GM23338 (cell line): ENCODE results near the gene SND1. TPM values are rescaled to one million over a fixed set of nuclear protein-coding genes. Genes with fewer than 3 reads are reported as not detected.

Experiments used
- ATAC-seq: fragments of 200-7000 bp; cut with Tn5 transposase; 3 replicates; pipeline ENCODE4 v1.9.1; 2020
- DNase-seq: peaks from one replicate; pipeline ENCODE4 v3.0.0-alpha.2; 2015; ENCODE audit warnings: low spot score
- H2AFZ ChIP-seq: fragments of 200-600 bp; sonication (generic); 2 replicates; pipeline ENCODE4 v1.8.0; 2016; ENCODE audit warnings: antibody characterized with exemption, mild to moderate bottlenecking, moderate library complexity
- H3F3A ChIP-seq: fragments of 200-600 bp; sonication (generic); replicated peaks from 2 replicates; pipeline ENCODE4 v1.8.0; 2017; ENCODE audit warnings: antibody characterized with exemption, mixed run types, low read depth
- H3K27ac ChIP-seq: fragments of 200-600 bp; sonication (generic); 2 replicates; pipeline ENCODE4 v1.6.1; 2016; ENCODE audit warnings: low read depth
- H3K27me3 ChIP-seq: fragments of 200-600 bp; sonication (generic); 2 replicates; pipeline ENCODE4 v1.8.0; 2016; ENCODE audit warnings: mild to moderate bottlenecking, mixed run types, moderate library complexity; ENCODE audit not compliant: insufficient read depth
- H3K36me3 ChIP-seq: fragments of 200-600 bp; sonication (generic); 2 replicates; pipeline ENCODE4 v1.8.0; 2016; ENCODE audit warnings: mild to moderate bottlenecking; ENCODE audit not compliant: insufficient read depth
- H3K4me1 ChIP-seq: fragments of 200-600 bp; sonication (generic); 2 replicates; pipeline ENCODE4 v1.8.0; 2016; ENCODE audit warnings: mild to moderate bottlenecking, moderate library complexity; ENCODE audit not compliant: insufficient read depth
- H3K4me2 ChIP-seq: fragments of 200-600 bp; sonication (generic); 2 replicates; pipeline ENCODE4 v1.7.1; 2017; ENCODE audit warnings: mixed run types
- H3K4me3 ChIP-seq: fragments of 200-600 bp; sonication (generic); 2 replicates; pipeline ENCODE4 v1.6.1; 2016; ENCODE audit warnings: mixed run types
- H3K79me2 ChIP-seq: fragments of 200-600 bp; sonication (generic); replicated peaks from 2 replicates; pipeline ENCODE4 v1.8.0; 2017; ENCODE audit warnings: mild to moderate bottlenecking; ENCODE audit not compliant: insufficient read depth
- H3K9me2 ChIP-seq: fragments of 200-600 bp; sonication (generic); 2 replicates; pipeline ENCODE4 v1.8.0; 2017; ENCODE audit not compliant: insufficient read depth
- H4K20me1 ChIP-seq: fragments of 200-600 bp; sonication (generic); replicated peaks from 2 replicates; pipeline ENCODE4 v1.8.0; 2017; ENCODE audit warnings: mild to moderate bottlenecking; ENCODE audit not compliant: insufficient read depth
- H3K27ac Mint-ChIP-seq: 2 replicates; pipeline ENCODE4 v1.8.0; 2020; ENCODE audit warnings: inconsistent platforms, mild to moderate bottlenecking, moderate library complexity, mixed read lengths
- H3K27me3 Mint-ChIP-seq: 3 replicates; pipeline ENCODE4 v1.8.0; 2022; ENCODE audit warnings: low read depth, mild to moderate bottlenecking, moderate library complexity, mixed read lengths, inconsistent platforms; ENCODE audit not compliant: insufficient read depth, poor library complexity
- H3K36me3 Mint-ChIP-seq: 3 replicates; pipeline ENCODE4 v1.8.0; 2021; ENCODE audit warnings: low read depth, mild to moderate bottlenecking, inconsistent platforms, moderate library complexity, mixed read lengths
- H3K4me1 Mint-ChIP-seq: 3 replicates; pipeline ENCODE4 v1.8.0; 2020; ENCODE audit warnings: mild to moderate bottlenecking, inconsistent platforms, mixed read lengths
- H3K4me3 Mint-ChIP-seq: 3 replicates; pipeline ENCODE4 v1.8.0; 2021; ENCODE audit warnings: moderate library complexity, mild to moderate bottlenecking, inconsistent platforms, mixed read lengths
- H3K9me3 Mint-ChIP-seq: 3 replicates; pipeline ENCODE4 v1.8.0; 2020; ENCODE audit warnings: moderate library complexity, mild to moderate bottlenecking, inconsistent platforms, mixed read lengths
- JUNB ChIP-seq: IDR thresholded peaks from one replicate; pipeline ENCODE4 v1.6.1; 2016; ENCODE audit warnings: antibody characterized with exemption; ENCODE audit not compliant: unreplicated experiment
- POLR2AphosphoS5 ChIP-seq: IDR thresholded peaks from 2 replicates; pipeline ENCODE4 v1.6.1; 2016; ENCODE audit warnings: antibody characterized with exemption, low read depth
- polyA plus RNA-seq: library from polyadenylated mRNA; unstranded; fragments of >200 nt; fragmentation: Nextera tagmentation; extraction: Ambion mirVana; gene quantifications from 2 replicates; pipeline ENCODE4 v1.2.1, GENCODE V29; 2016
- total RNA-seq: library from RNA; depleted of rRNA; stranded (reverse); fragments of >200 nt; shearing (Covaris generic); gene quantifications from 2 replicates; pipeline ENCODE4 v1.2.3, GENCODE V29; 2014
- TF ChIP-seq, protein P1 (sequence below): IDR thresholded peaks from 2 replicates; pipeline ENCODE4 v1.6.1; 2016; ENCODE audit warnings: antibody characterized with exemption
- TF ChIP-seq, protein P2 (sequence below): fragments of 250-450 bp; sonication (Bioruptor Pico); IDR thresholded peaks from 2 replicates; pipeline ENCODE4 v1.5.0; 2020; ENCODE audit warnings: mild to moderate bottlenecking, moderate library complexity
- TF ChIP-seq, protein P3 (sequence below): IDR thresholded peaks from one replicate; pipeline ENCODE4 v1.6.1; 2018; ENCODE audit warnings: antibody characterized with exemption; ENCODE audit not compliant: unreplicated experiment

The SND1 gene
- total and polyA plus RNA-seq, 2 experiments from 2014 or later: 107 to 254 TPM

DNA sequence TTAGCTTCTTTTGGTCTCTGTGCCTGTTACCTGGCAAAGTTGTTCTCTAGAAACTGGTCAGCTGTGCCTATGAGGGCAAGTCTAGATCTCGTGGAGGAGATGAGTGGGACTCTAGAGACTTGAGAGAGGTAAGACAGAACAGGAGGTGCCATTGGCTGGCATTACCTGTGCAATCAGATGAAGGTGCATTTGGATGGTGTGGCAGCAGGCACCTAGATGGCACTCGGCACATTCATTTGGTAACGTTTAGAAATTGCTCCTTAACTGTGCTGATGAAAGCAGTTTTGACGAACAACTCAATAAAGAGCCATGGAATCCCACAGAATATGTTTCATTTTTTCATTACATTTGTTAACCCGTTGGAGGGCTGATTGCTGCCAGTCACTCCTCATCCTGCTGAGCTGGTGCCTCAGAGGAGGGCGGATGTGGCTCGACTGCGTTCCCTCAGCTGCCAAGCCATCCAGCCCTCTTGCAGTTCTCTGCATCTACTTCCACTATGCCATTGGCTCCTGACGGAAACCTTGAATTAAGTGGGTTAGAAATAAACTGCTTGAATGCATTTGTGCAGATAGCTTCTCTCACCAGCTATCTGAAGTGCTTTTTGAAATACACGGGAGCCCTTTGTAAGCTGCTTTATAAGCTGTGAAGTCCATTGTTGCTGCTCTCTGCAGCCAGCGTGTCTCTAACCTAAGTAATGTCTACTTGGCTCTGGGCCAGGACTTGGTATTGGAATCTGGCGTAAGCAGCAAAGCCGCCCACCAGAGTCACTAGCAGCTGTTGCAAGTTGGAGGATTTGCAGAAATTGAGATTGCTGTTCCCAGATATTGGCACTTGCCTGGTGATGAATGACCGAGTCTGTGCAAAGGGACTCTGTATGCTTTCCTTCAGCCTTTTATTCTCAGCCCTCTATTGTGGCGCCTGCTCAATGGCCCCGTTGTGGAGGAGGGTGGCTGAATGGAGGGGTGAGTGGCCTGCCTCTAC, 291.8 kb downstream of the SND1 start:
- Mint-ChIP-seq H3K27me3 (no peaks in the 10 kb centered on the region), H3K9me3 (no peaks in the 10 kb centered on the region), H3K4me3 (no peak overlapping the region), H3K36me3 (no peaks in the 10 kb centered on the region), H3K27ac (no peak overlapping the region; the same call in 1 of the 2 replicates), H3K4me1 (peaks cover 33% of the 10 kb centered on the region)
- no peak for DNase-seq
- H3K79me2 ChIP-seq: peaks cover 9% of the 10 kb centered on the region; the same call in 1 of the 2 replicates
- ATAC-seq: no peak
- 0 out of 2 replicates have a peak, but pooled peaks cover 4% of the 10 kb centered on the region for H3K36me3 ChIP-seq
- no peaks in the 10 kb centered on the region for H3F3A ChIP-seq
- no peak for TF ChIP-seq POLR2AphosphoS5
- TF ChIP-seq JUNB: no peak
- TF ChIP-seq, protein P1, sequence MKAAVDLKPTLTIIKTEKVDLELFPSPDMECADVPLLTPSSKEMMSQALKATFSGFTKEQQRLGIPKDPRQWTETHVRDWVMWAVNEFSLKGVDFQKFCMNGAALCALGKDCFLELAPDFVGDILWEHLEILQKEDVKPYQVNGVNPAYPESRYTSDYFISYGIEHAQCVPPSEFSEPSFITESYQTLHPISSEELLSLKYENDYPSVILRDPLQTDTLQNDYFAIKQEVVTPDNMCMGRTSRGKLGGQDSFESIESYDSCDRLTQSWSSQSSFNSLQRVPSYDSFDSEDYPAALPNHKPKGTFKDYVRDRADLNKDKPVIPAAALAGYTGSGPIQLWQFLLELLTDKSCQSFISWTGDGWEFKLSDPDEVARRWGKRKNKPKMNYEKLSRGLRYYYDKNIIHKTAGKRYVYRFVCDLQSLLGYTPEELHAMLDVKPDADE: no peak
- TF ChIP-seq, protein P2, sequence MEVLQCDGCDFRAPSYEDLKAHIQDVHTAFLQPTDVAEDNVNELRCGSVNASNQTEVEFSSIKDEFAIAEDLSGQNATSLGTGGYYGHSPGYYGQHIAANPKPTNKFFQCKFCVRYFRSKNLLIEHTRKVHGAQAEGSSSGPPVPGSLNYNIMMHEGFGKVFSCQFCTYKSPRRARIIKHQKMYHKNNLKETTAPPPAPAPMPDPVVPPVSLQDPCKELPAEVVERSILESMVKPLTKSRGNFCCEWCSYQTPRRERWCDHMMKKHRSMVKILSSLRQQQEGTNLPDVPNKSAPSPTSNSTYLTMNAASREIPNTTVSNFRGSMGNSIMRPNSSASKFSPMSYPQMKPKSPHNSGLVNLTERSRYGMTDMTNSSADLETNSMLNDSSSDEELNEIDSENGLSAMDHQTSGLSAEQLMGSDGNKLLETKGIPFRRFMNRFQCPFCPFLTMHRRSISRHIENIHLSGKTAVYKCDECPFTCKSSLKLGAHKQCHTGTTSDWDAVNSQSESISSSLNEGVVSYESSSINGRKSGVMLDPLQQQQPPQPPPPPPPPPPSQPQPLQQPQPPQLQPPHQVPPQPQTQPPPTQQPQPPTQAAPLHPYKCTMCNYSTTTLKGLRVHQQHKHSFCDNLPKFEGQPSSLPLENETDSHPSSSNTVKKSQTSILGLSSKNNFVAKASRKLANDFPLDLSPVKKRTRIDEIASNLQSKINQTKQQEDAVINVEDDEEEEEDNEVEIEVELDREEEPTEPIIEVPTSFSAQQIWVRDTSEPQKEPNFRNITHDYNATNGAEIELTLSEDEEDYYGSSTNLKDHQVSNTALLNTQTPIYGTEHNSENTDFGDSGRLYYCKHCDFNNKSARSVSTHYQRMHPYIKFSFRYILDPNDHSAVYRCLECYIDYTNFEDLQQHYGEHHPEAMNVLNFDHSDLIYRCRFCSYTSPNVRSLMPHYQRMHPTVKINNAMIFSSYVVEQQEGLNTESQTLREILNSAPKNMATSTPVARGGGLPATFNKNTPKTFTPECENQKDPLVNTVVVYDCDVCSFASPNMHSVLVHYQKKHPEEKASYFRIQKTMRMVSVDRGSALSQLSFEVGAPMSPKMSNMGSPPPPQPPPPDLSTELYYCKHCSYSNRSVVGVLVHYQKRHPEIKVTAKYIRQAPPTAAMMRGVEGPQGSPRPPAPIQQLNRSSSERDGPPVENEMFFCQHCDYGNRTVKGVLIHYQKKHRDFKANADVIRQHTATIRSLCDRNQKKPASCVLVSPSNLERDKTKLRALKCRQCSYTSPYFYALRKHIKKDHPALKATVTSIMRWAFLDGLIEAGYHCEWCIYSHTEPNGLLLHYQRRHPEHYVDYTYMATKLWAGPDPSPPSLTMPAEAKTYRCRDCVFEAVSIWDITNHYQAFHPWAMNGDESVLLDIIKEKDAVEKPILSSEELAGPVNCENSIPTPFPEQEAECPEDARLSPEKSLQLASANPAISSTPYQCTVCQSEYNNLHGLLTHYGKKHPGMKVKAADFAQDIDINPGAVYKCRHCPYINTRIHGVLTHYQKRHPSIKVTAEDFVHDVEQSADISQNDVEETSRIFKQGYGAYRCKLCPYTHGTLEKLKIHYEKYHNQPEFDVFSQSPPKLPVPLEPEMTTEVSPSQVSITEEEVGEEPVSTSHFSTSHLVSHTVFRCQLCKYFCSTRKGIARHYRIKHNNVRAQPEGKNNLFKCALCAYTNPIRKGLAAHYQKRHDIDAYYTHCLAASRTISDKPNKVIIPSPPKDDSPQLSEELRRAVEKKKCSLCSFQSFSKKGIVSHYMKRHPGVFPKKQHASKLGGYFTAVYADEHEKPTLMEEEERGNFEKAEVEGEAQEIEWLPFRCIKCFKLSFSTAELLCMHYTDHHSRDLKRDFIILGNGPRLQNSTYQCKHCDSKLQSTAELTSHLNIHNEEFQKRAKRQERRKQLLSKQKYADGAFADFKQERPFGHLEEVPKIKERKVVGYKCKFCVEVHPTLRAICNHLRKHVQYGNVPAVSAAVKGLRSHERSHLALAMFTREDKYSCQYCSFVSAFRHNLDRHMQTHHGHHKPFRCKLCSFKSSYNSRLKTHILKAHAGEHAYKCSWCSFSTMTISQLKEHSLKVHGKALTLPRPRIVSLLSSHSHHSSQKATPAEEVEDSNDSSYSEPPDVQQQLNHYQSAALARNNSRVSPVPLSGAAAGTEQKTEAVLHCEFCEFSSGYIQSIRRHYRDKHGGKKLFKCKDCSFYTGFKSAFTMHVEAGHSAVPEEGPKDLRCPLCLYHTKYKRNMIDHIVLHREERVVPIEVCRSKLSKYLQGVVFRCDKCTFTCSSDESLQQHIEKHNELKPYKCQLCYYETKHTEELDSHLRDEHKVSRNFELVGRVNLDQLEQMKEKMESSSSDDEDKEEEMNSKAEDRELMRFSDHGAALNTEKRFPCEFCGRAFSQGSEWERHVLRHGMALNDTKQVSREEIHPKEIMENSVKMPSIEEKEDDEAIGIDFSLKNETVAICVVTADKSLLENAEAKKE (CRISPR knock-in tag): no peak
- TF ChIP-seq, protein P3, sequence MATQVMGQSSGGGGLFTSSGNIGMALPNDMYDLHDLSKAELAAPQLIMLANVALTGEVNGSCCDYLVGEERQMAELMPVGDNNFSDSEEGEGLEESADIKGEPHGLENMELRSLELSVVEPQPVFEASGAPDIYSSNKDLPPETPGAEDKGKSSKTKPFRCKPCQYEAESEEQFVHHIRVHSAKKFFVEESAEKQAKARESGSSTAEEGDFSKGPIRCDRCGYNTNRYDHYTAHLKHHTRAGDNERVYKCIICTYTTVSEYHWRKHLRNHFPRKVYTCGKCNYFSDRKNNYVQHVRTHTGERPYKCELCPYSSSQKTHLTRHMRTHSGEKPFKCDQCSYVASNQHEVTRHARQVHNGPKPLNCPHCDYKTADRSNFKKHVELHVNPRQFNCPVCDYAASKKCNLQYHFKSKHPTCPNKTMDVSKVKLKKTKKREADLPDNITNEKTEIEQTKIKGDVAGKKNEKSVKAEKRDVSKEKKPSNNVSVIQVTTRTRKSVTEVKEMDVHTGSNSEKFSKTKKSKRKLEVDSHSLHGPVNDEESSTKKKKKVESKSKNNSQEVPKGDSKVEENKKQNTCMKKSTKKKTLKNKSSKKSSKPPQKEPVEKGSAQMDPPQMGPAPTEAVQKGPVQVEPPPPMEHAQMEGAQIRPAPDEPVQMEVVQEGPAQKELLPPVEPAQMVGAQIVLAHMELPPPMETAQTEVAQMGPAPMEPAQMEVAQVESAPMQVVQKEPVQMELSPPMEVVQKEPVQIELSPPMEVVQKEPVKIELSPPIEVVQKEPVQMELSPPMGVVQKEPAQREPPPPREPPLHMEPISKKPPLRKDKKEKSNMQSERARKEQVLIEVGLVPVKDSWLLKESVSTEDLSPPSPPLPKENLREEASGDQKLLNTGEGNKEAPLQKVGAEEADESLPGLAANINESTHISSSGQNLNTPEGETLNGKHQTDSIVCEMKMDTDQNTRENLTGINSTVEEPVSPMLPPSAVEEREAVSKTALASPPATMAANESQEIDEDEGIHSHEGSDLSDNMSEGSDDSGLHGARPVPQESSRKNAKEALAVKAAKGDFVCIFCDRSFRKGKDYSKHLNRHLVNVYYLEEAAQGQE: no peak
- H3K9me2 ChIP-seq: no peaks in the 10 kb centered on the region
- H4K20me1 ChIP-seq: peaks cover 40% of the 10 kb centered on the region; the same call in 1 of the 2 replicates
- no peak overlapping the region for H3K4me3 ChIP-seq
- H2AFZ ChIP-seq: no peak overlapping the region
- H3K27ac ChIP-seq: no peak overlapping the region
- H3K4me2 ChIP-seq: no peak overlapping the region
- peaks cover 30% of the 10 kb centered on the region for H3K4me1 ChIP-seq
- no peaks in the 10 kb centered on the region for H3K27me3 ChIP-seq
